SK-N-SH (cell line): ENCODE results near the gene KRT17. TPM values are rescaled to one million over a fixed set of nuclear protein-coding genes. Genes with fewer than 3 reads are reported as not detected.
"Not testable (repeated sequence)": the region's sequence is repeated elsewhere in the genome, so short reads cannot be mapped to it uniquely, and the experiment has no call there.

Experiments used
- CTCF ChIA-PET: fragments of 300-600, 350-600 bp; formaldehyde crosslinking; extraction: SDS; loops from one replicate; lab custom pipeline; 2021; lab: Yijun Ruan, JAX
- POLR2A ChIA-PET: fragments of 350-600 bp; sonication (Branson Sonifier 250); formaldehyde crosslinking; extraction: SDS; loops from one replicate; lab custom pipeline; 2020; ENCODE audit warnings: antibody characterized with exemption, inconsistent platforms; lab: Yijun Ruan, JAX
- DNase-seq: peaks from one replicate; pipeline ENCODE4 v3.0.0; 2012
- H2AFZ ChIP-seq: fragments of 200-600 bp; sonication (generic); 2 replicates; pipeline ENCODE4 v1.8.1; 2016; ENCODE audit warnings: antibody characterized with exemption, mild to moderate bottlenecking, low read depth
- H3F3A ChIP-seq: fragments of 200-600 bp; sonication (generic); replicated peaks from 2 replicates; pipeline ENCODE3; 2016; ENCODE audit warnings: antibody characterized with exemption, mild to moderate bottlenecking; ENCODE audit not compliant: insufficient read depth
- H3K27ac ChIP-seq, 2 experiments: fragments of 200-500 bp in 1 of 2; fragments of 200-600 bp in 1 of 2; sonication (Bioruptor generic) in 1 of 2; sonication (generic), shearing (Covaris generic) in 1 of 2; 2 replicates each; pipeline versions ENCODE4 v1.5.1 to v1.6.1; 2014 to 2016; ENCODE audit warnings: low read depth in 2 of 2, inconsistent platforms in 1 of 2, low read length in 1 of 2, mild to moderate bottlenecking in 1 of 2, mixed read lengths in 1 of 2
- H3K27me3 ChIP-seq: fragments of 200-600 bp; sonication (generic), shearing (Covaris generic); 2 replicates; pipeline ENCODE4 v1.6.1; 2016; ENCODE audit warnings: mixed run types; ENCODE audit not compliant: insufficient read depth
- H3K36me3 ChIP-seq, 2 experiments: fragments of 200-500 bp in 1 of 2; fragments of 200-600 bp in 1 of 2; sonication (Bioruptor generic) in 1 of 2; sonication (generic) in 1 of 2; replicated peaks in 1 of 2; 2 replicates each; pipeline versions ENCODE3 to v1.5.1; 2014 to 2016; ENCODE audit warnings: low read length in 1 of 2, mild to moderate bottlenecking in 1 of 2; ENCODE audit not compliant: insufficient read depth in 2 of 2, control insufficient read depth in 1 of 2
- H3K4me1 ChIP-seq, 2 experiments: fragments of 200-500 bp in 1 of 2; fragments of 200-600 bp in 1 of 2; sonication (Bioruptor generic) in 1 of 2; sonication (generic), shearing (Covaris generic) in 1 of 2; 2 replicates each; pipeline versions ENCODE4 v1.5.1 to v1.6.1; 2014 to 2016; ENCODE audit warnings: low read depth in 1 of 2, low read length in 1 of 2, mixed run types in 1 of 2; ENCODE audit not compliant: insufficient read depth in 2 of 2, control insufficient read depth in 1 of 2
- H3K4me2 ChIP-seq: fragments of 200-600 bp; sonication (generic), shearing (Covaris generic); 2 replicates; pipeline ENCODE4 v1.6.1; 2017; ENCODE audit warnings: mixed run types
- H3K4me3 ChIP-seq, 2 experiments: fragments of 200-500 bp in 1 of 2; fragments of 200-600 bp in 1 of 2; sonication (Bioruptor generic) in 1 of 2; sonication (generic), shearing (Covaris generic) in 1 of 2; 2 replicates each; pipeline versions ENCODE4 v1.5.1 to v1.8.1; 2014 to 2016; ENCODE audit warnings: low read depth in 2 of 2, inconsistent platforms in 1 of 2, low read length in 1 of 2, mild to moderate bottlenecking in 1 of 2, mixed read lengths in 1 of 2, moderate library complexity in 1 of 2
- H3K79me2 ChIP-seq: fragments of 200-600 bp; sonication (generic); 2 replicates; pipeline ENCODE4 v1.8.1; 2017; ENCODE audit warnings: mild to moderate bottlenecking; ENCODE audit not compliant: insufficient read depth
- H3K9ac ChIP-seq: fragments of 200-600 bp; sonication (generic); 2 replicates; pipeline ENCODE4 v1.6.1; 2017; ENCODE audit warnings: mixed run types
- H3K9me2 ChIP-seq: fragments of 200-600 bp; sonication (generic); 2 replicates; pipeline ENCODE4 v1.6.1; 2017; ENCODE audit warnings: mixed run types
- H3K9me3 ChIP-seq: fragments of 200-600 bp; sonication (generic); 2 replicates; pipeline ENCODE4 v1.6.1; 2017; ENCODE audit warnings: mixed run types, mild to moderate bottlenecking, moderate library complexity
- H4K20me1 ChIP-seq: fragments of 200-600 bp; sonication (generic); 2 replicates; pipeline ENCODE4 v1.6.1; 2017; ENCODE audit warnings: mild to moderate bottlenecking, mixed run types; ENCODE audit not compliant: insufficient read depth
- CHD2 ChIP-seq: fragments of 150-350 bp; IDR thresholded peaks from 2 replicates; pipeline ENCODE4 v1.6.1; 2018; ENCODE audit warnings: low read length; ENCODE audit not compliant: partially characterized antibody
- ELF1 ChIP-seq: IDR thresholded peaks from 2 replicates; pipeline ENCODE4 v1.4.0; 2012
- EP300 ChIP-seq, 2 experiments: IDR thresholded peaks; 2 replicates each; pipeline versions ENCODE4 v1.4.0 to v1.6.1; 2012; ENCODE audit warnings: borderline replicate concordance in 1 of 2, low read depth in 1 of 2, low read length in 1 of 2
- EZH2phosphoT487 ChIP-seq: fragments of 200-600 bp; sonication (generic); IDR thresholded peaks from 2 replicates; pipeline ENCODE4 v1.6.1; 2017; ENCODE audit warnings: low read depth, mixed run types, mild to moderate bottlenecking, antibody characterized with exemption, moderate library complexity, borderline replicate concordance
- FOXJ3 ChIP-seq: sonication (generic); formaldehyde crosslinking; IDR thresholded peaks from 2 replicates; pipeline ENCODE4 v1.5.1; 2020; ENCODE audit warnings: mild to moderate bottlenecking, missing genetic modification reagents
- JUND ChIP-seq: IDR thresholded peaks from 2 replicates; pipeline ENCODE4 v1.4.0; 2012
- MEF2A ChIP-seq: IDR thresholded peaks from 2 replicates; pipeline ENCODE4 v1.4.0; 2012; ENCODE audit warnings: low read depth, borderline replicate concordance
- NFIC ChIP-seq: IDR thresholded peaks from 2 replicates; pipeline ENCODE4 v1.4.0; 2012; ENCODE audit warnings: borderline replicate concordance
- POLR2AphosphoS5 ChIP-seq: IDR thresholded peaks from 2 replicates; pipeline ENCODE4 v1.6.1; 2012; ENCODE audit warnings: low read depth, low read length
- RXRA ChIP-seq: IDR thresholded peaks from 2 replicates; pipeline ENCODE4 v1.4.0; 2012; ENCODE audit warnings: low read depth, mild to moderate bottlenecking, borderline replicate concordance
- SIN3A ChIP-seq: IDR thresholded peaks from 2 replicates; pipeline ENCODE4 v1.6.1; 2012; ENCODE audit warnings: low read depth, mild to moderate bottlenecking, low read length, moderate library complexity, borderline replicate concordance
- SMC3 ChIP-seq: IDR thresholded peaks from 2 replicates; pipeline ENCODE4 v1.6.1; 2012; ENCODE audit warnings: low read depth, low read length, improper control_type of control experiment
- TAF1 ChIP-seq: IDR thresholded peaks from 2 replicates; pipeline ENCODE4 v1.6.1; 2012; ENCODE audit warnings: low read depth, mild to moderate bottlenecking, low read length, moderate library complexity, borderline replicate concordance
- TEAD4 ChIP-seq: IDR thresholded peaks from 2 replicates; pipeline ENCODE4 v1.4.0; 2012; ENCODE audit warnings: mild to moderate bottlenecking, borderline replicate concordance; ENCODE audit not compliant: insufficient read depth
- YY1 ChIP-seq: IDR thresholded peaks from 2 replicates; pipeline ENCODE4 v1.4.0; 2012; ENCODE audit warnings: low read depth, mild to moderate bottlenecking
- WGBS: methylation state at CpG from one replicate; pipeline ENCODE4 v1.1.6; 2017; ENCODE audit warnings: low lambda C conversion rate; 5-methylcytosine and 5-hydroxymethylcytosine counted together
- polyA plus RNA-seq, 3 experiments: library from polyadenylated mRNA; depleted of rRNA; stranded (reverse); fragments of >200 nt; gene quantifications; 2 replicates each; pipeline ENCODE4 v1.2.3, GENCODE V29; 2012
- TF ChIP-seq, protein P1 (sequence below): IDR thresholded peaks from 2 replicates; pipeline ENCODE4 v1.4.0; 2012; ENCODE audit warnings: low read depth, borderline replicate concordance
- TF ChIP-seq, protein P2 (sequence below): fragments of 150-350 bp; IDR thresholded peaks from 2 replicates; pipeline ENCODE4 v1.6.1; 2016; ENCODE audit warnings: mild to moderate bottlenecking, low read depth, low read length
- TF ChIP-seq, protein P3 (sequence below): IDR thresholded peaks from 2 replicates; pipeline ENCODE4; 2012
- TF ChIP-seq, protein P4 (sequence below): IDR thresholded peaks from 2 replicates; pipeline ENCODE4 v1.4.0; 2012; ENCODE audit warnings: low read depth

The KRT17 gene
- polyA plus RNA-seq, 1 of the 3 experiments (the other 2 are of a cell fraction), result 0.39 TPM

DNA sequence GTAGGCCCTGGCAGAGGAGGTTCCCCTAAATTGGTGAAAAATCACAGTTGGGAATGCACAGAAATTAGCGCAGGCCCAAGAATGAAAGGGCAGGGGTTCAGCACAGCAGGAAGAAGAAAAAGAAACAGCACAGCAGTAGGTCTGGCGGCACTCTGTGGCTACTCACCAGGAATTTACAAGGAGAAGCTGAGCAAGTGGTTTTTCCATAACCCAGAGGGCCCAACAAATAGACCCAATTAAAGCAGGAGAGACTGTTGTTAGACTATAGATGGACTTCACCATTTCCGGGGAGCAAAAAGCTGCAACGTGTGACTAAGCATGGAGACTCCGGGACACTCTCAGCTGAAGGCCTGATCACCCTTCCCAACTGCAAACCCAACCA is 2.5 kb upstream of the KRT17 start:
- 91% methylated on average over 2 of the region's 5 CpGs for WGBS
- H3K79me2 ChIP-seq, H3K27ac ChIP-seq, H3F3A ChIP-seq, H3K9me3 ChIP-seq, H3K9ac ChIP-seq, POLR2A ChIA-PET, H3K36me3 ChIP-seq, H3K27me3 ChIP-seq, H2AFZ ChIP-seq, H3K4me1 ChIP-seq, H3K4me3 ChIP-seq, H3K9me2 ChIP-seq, H3K4me2 ChIP-seq, DNase-seq, H4K20me1 ChIP-seq: not testable (repeated sequence)
- CTCF ChIA-PET, result interaction anchor here (1.0 to 2.4 kb wide), 2 partner anchors 8 to 21 kb away, joined by 3 to 12 read pairs; no protein-coding TSS in a partner anchor

DNA sequence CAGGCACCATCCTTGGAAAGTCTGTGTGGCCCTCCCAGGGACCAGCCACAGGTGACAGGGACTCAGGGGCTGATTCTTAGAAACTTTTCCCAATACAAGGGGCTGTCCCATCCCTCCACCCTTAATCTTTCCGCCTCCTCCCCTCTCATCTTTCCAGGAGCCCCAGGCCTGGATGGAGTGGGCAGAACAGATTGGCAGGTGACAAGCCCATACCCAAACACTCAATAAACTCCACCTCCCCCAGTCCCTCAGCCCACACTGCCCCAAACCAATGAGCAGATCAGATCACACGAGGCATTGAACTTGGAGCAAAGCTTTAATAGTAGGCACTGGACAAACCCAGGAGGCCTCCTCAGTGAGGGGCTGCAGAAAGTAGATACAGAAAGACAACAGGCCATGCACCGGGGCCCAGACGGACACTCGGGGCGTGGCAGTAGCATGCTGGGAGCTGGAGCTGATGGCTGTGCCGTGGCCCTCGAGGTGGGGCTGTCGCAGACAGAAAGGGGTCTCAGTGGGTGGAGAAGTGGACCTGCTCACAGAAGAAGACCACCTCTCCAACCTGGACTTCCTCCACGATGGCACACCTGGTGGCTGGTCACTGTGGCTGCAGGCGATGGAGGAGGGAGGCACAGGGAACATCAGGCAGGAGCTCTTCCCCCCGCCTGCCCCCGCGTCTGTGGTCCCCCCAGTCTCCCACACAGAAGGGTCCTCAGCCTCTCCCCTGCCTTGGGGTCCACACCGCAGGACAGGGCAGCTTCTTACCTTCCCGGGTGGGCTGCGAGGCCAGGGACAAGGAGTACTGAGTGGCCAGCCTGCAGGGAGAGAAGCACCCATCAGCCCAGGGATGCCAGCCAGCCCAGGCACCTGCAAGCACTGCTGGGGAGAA is 1.9 kb upstream of the KRT17 start:
- H3K9me3 ChIP-seq, H3F3A ChIP-seq, H3K4me2 ChIP-seq, H3K27me3 ChIP-seq, DNase-seq, H3K9ac ChIP-seq, H3K79me2 ChIP-seq, H3K4me1 ChIP-seq, H3K4me3 ChIP-seq, H3K36me3 ChIP-seq, H2AFZ ChIP-seq, H3K9me2 ChIP-seq, POLR2A ChIA-PET, H4K20me1 ChIP-seq, H3K27ac ChIP-seq: not testable (repeated sequence)
- 69% methylated on average over 12 of the region's 17 CpGs for WGBS
- CTCF ChIA-PET, result interaction anchor here (1.0 to 2.4 kb wide), 2 partner anchors 8 to 22 kb away, joined by 3 to 12 read pairs; no protein-coding TSS in a partner anchor

DNA sequence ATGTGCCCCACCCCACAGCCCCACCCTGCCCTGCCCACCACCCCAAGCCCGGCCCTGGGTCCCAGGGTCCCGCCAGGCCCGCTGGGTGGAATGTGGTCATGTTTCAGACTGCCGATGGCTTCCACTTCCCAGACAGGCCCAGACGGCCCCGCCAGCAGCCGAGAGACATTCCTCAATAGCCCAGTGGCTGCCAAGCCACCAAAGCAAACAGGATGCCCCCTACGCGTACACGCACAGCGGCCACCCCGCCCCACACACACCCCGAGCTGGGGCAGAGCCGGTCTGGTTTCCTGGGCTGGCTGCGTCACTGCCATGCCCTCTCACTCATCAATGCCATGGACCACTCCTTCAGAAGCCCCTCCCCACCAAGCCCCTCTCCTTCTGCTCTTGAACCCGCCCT is 1.2 kb upstream of the KRT17 start:
- WGBS, result 89% methylated on average over 3 of the region's 16 CpGs
- H4K20me1 ChIP-seq, result no peaks in the 10 kb centered on the region
- H3F3A ChIP-seq, result no peaks in the 10 kb centered on the region
- no peak overlapping the region for H3K9ac ChIP-seq
- DNase-seq, result no peak
- H2AFZ ChIP-seq, result no peak overlapping the region
- no peaks in the 10 kb centered on the region for H3K27me3 ChIP-seq
- no peaks in the 10 kb centered on the region for H3K36me3 ChIP-seq
- POLR2A ChIA-PET, result no interaction called here
- H3K9me2 ChIP-seq, result no peaks in the 10 kb centered on the region
- H3K79me2 ChIP-seq, result no peaks in the 10 kb centered on the region
- no peak overlapping the region for H3K4me2 ChIP-seq
- no peak overlapping the region for H3K4me3 ChIP-seq
- CTCF ChIA-PET, result interaction anchor here (2.8 kb wide), 1 partner anchor 23 kb away, joined by 14 read pairs; no protein-coding TSS in a partner anchor
- H3K27ac ChIP-seq, result no peak overlapping the region
- TF ChIP-seq MEF2A (no peak), RXRA (no peak), TEAD4 (no peak), EZH2phosphoT487 (no peak), CHD2 (no peak), FOXJ3 (CRISPR knock-in tag) (no peak), YY1 (no peak), TAF1 (no peak), NFIC (no peak), EP300 (IDR thresholded peaks at IDR 0.05; ENCODE audit: borderline replicate concordance in 1 of 2, low read depth in 1 of 2, low read length in 1 of 2) (no peak), POLR2AphosphoS5 (no peak), SMC3 (no peak), SIN3A (no peak), ELF1 (no peak), JUND (no peak)
- TF ChIP-seq, protein P1, sequence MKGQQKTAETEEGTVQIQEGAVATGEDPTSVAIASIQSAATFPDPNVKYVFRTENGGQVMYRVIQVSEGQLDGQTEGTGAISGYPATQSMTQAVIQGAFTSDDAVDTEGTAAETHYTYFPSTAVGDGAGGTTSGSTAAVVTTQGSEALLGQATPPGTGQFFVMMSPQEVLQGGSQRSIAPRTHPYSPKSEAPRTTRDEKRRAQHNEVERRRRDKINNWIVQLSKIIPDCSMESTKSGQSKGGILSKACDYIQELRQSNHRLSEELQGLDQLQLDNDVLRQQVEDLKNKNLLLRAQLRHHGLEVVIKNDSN, result no peak
- TF ChIP-seq, protein P2, sequence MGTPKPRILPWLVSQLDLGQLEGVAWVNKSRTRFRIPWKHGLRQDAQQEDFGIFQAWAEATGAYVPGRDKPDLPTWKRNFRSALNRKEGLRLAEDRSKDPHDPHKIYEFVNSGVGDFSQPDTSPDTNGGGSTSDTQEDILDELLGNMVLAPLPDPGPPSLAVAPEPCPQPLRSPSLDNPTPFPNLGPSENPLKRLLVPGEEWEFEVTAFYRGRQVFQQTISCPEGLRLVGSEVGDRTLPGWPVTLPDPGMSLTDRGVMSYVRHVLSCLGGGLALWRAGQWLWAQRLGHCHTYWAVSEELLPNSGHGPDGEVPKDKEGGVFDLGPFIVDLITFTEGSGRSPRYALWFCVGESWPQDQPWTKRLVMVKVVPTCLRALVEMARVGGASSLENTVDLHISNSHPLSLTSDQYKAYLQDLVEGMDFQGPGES, result no peak
- TF ChIP-seq, protein P3, sequence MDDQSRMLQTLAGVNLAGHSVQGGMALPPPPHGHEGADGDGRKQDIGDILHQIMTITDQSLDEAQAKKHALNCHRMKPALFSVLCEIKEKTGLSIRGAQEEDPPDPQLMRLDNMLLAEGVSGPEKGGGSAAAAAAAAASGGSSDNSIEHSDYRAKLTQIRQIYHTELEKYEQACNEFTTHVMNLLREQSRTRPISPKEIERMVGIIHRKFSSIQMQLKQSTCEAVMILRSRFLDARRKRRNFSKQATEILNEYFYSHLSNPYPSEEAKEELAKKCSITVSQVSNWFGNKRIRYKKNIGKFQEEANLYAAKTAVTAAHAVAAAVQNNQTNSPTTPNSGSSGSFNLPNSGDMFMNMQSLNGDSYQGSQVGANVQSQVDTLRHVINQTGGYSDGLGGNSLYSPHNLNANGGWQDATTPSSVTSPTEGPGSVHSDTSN, result no peak
- TF ChIP-seq, protein P4, sequence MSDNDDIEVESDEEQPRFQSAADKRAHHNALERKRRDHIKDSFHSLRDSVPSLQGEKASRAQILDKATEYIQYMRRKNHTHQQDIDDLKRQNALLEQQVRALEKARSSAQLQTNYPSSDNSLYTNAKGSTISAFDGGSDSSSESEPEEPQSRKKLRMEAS, result no peak
- H3K9me3 ChIP-seq, result no peaks in the 10 kb centered on the region
- H3K4me1 ChIP-seq, result peaks cover 0 to 8% of the 10 kb centered on the region in 2 experiments; a peak in 1 of 4 replicates
